PC-9 (cell line): ENCODE measurements around the gene ANKK1. TPM values are rescaled to one million over a fixed set of nuclear protein-coding genes. Genes with fewer than 3 reads are reported as not detected.

ENCODE experiments used
- BruUV-seq: library from RNA; stranded (reverse); fragments of 400-500 nt; replicated peaks from 2 replicates; lab custom pipeline; 2021; lab: Mats Ljungman, UMichigan
- CTCF ChIA-PET: fragments of 300-600 bp; sonication (Branson Sonifier 250); formaldehyde crosslinking; loops from one replicate; lab custom pipeline; 2022; ENCODE audit warnings: antibody characterized with exemption; lab: Charles Lee
- POLR2A ChIA-PET: fragments of 300-600 bp; sonication (Branson Sonifier 250); formaldehyde crosslinking; loops from one replicate; lab custom pipeline; 2022; ENCODE audit warnings: antibody characterized with exemption; ENCODE audit not compliant: unreplicated experiment; lab: Charles Lee
- DNase-seq, 2 experiments: peaks; one replicate each; pipeline versions ENCODE4 v3.0.0 to v3.0.0-alpha.2; 2015 to 2022; ENCODE audit warnings: mixed read lengths in 1 of 2
- H2AFZ ChIP-seq: fragments of 200-600 bp; sonication (generic); 2 replicates; pipeline ENCODE4 v1.8.1; 2017; ENCODE audit warnings: antibody characterized with exemption
- H3F3A ChIP-seq: fragments of 200-600 bp; sonication (generic); 2 replicates; pipeline ENCODE4 v1.8.1; 2017; ENCODE audit warnings: antibody characterized with exemption, mild to moderate bottlenecking, low read depth; ENCODE audit not compliant: insufficient read depth
- H3K27ac ChIP-seq: fragments of 200-600 bp; sonication (generic); 2 replicates; pipeline ENCODE4 v1.6.1; 2016; ENCODE audit warnings: mixed run types
- H3K27me3 ChIP-seq: fragments of 200-600 bp; sonication (generic); 2 replicates; pipeline ENCODE4 v1.6.1; 2016; ENCODE audit warnings: low read depth, mixed run types; ENCODE audit not compliant: insufficient read depth
- H3K36me3 ChIP-seq: fragments of 200-600 bp; sonication (generic); 2 replicates; pipeline ENCODE4 v1.6.1; 2016; ENCODE audit warnings: low read depth, mixed run types
- H3K4me1 ChIP-seq: fragments of 200-600 bp; sonication (generic); replicated peaks from 2 replicates; pipeline ENCODE4 v1.6.1; 2016; ENCODE audit warnings: mixed run types; ENCODE audit not compliant: insufficient read depth
- H3K4me2 ChIP-seq: fragments of 200-600 bp; sonication (generic); 2 replicates; pipeline ENCODE4 v1.6.1; 2017; ENCODE audit warnings: mixed run types
- H3K4me3 ChIP-seq: fragments of 200-600 bp; sonication (generic); 2 replicates; pipeline ENCODE4 v1.6.1; 2016; ENCODE audit warnings: mixed run types
- H3K79me2 ChIP-seq: fragments of 200-600 bp; sonication (generic); 2 replicates; pipeline ENCODE4 v1.6.1; 2017; ENCODE audit warnings: low read depth, mixed run types
- H3K9me2 ChIP-seq: fragments of 200-600 bp; sonication (generic); 2 replicates; pipeline ENCODE4 v1.8.1; 2017; ENCODE audit warnings: mild to moderate bottlenecking; ENCODE audit not compliant: insufficient read depth
- H3K9me3 ChIP-seq: fragments of 200-600 bp; sonication (generic); 2 replicates; pipeline ENCODE4 v1.8.1; 2016; ENCODE audit warnings: low read depth; ENCODE audit not compliant: insufficient read depth
- H4K20me1 ChIP-seq: fragments of 200-600 bp; sonication (generic); 2 replicates; pipeline ENCODE4 v1.8.1; 2017; ENCODE audit not compliant: insufficient read depth
- CTCF ChIP-seq: fragments of 200-600 bp; sonication (generic); conservative IDR thresholded peaks from 2 replicates; pipeline ENCODE4 v1.6.1; 2017; ENCODE audit warnings: mixed run types, antibody characterized with exemption, mild to moderate bottlenecking, moderate library complexity
- EZH2 ChIP-seq: fragments of 200-600 bp; sonication (generic); IDR thresholded peaks from 2 replicates; pipeline ENCODE4 v1.8.0; 2017; ENCODE audit warnings: antibody characterized with exemption, low read depth
- intact Hi-C: fragments of 100-400 bp; cut with micrococcal nuclease; formaldehyde crosslinking; loops from one replicate; pipeline ENCODE4 v1.10.0; 2022; ENCODE audit not compliant: unreplicated experiment
- total RNA-seq: library from RNA; stranded (reverse); gene quantifications from 2 replicates; pipeline ENCODE4 v1.2.3, GENCODE V29; 2021

ANKK1 gene
- total RNA-seq, 1 experiment from 2014 or later: not detected

GRCh38 chr11:113394919-113395318 is 7.3 kb downstream of the ANKK1 start:
- Histone ChIP-seq H3K79me2 (no peaks in the 10 kb centered on the region), H3F3A (no peaks in the 10 kb centered on the region), H3K27ac (no peak overlapping the region), H3K36me3 (no peaks in the 10 kb centered on the region), H3K9me2 (no peaks in the 10 kb centered on the region), H3K4me2 (no peak overlapping the region), H3K4me1 (no peaks in the 10 kb centered on the region), H3K27me3 (peaks cover 92% of the 10 kb centered on the region), H2AFZ (no peak overlapping the region), H3K9me3 (no peaks in the 10 kb centered on the region), H3K4me3 (no peak overlapping the region), H4K20me1 (no peaks in the 10 kb centered on the region)
- ChIA-PET CTCF (interaction anchor here (0.7 kb wide), 1 partner anchor 22 kb away, joined by 6 read pairs; no protein-coding TSS in a partner anchor), POLR2A (no interaction called here)
- no peak for DNase-seq
- intact Hi-C loops: no loop called here
- BruUV-seq: no TSS peak
- no peak for TF ChIP-seq EZH2
- no peak for TF ChIP-seq CTCF

DNA sequence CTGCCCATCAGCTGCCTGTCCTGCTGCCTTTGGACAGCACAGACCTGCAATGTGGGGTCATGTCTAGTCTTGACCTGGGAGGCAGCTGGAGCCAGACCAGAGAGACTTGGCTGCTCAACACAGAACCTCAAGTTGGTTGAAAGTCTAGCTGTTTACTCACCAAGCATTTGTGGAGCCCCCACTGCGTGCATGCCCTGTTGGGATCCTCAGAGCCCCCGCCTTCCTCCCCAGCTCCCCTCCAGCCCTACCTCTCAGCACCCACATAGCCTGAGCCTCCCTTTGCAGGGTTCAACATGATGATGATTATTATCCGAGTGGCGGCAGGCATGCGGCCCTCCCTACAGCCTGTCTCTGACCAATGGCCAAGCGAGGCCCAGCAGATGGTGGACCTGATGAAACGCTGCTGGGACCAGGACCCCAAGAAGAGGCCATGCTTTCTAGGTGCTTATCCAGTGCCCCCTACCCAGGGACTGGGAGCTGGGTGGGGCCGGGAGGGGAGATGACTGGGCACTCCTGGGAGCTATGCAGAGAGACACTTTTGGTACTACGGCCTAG is 8.3 kb downstream of the ANKK1 start:
- no peak for TF ChIP-seq EZH2
- TF ChIP-seq CTCF: no peak
- ChIA-PET CTCF (interaction anchor here (0.6 kb wide), 1 partner anchor 139 kb away, joined by 3 read pairs; no protein-coding TSS in a partner anchor), POLR2A (no interaction called here)

DNA sequence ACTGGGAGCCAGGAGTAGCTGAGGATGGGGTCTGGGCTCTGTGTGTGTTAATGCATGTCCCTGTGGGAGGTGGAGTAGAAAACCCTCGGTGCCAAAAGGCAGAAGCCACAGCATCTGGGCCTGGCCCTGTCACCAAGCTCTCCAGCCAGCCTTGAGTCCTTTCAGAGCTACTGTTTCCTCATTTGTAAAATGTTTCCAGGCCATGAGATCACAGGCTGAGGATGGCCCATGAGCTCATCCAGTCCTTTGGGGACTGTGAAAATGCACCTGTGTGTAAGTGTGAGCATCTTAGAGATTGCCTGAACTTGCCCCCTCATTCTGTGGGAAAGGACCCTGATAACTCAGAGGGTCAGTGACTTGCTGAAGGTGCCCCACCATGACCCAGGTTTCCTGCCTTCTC is 9.1 kb downstream of the ANKK1 start:
- Histone ChIP-seq H3K9me2 (no peaks in the 10 kb centered on the region), H2AFZ (no peak overlapping the region), H3K36me3 (no peaks in the 10 kb centered on the region), H3K79me2 (no peaks in the 10 kb centered on the region), H3K4me3 (no peak overlapping the region), H3K9me3 (no peaks in the 10 kb centered on the region), H3K27me3 (peaks cover 98% of the 10 kb centered on the region), H3K4me1 (no peaks in the 10 kb centered on the region), H4K20me1 (no peaks in the 10 kb centered on the region), H3F3A (no peaks in the 10 kb centered on the region), H3K4me2 (no peak overlapping the region), H3K27ac (no peak overlapping the region)
- TF ChIP-seq CTCF: no peak
- TF ChIP-seq EZH2: no peak
- intact Hi-C loops: no loop called here
- BruUV-seq: no TSS peak
- ChIA-PET CTCF (no interaction called here), POLR2A (no interaction called here)
- DNase-seq: no peak

More for the DNA sequence above, 8.3 kb downstream of the ANKK1 start:
- Histone ChIP-seq H3K4me2 (no peak overlapping the region), H2AFZ (no peak overlapping the region), H3K27ac (no peak overlapping the region), H3K27me3 (peaks cover 99% of the 10 kb centered on the region), H3K4me1 (no peaks in the 10 kb centered on the region), H3K9me2 (no peaks in the 10 kb centered on the region), H3K79me2 (no peaks in the 10 kb centered on the region), H3K9me3 (no peaks in the 10 kb centered on the region), H3K4me3 (no peak overlapping the region), H3F3A (no peaks in the 10 kb centered on the region), H4K20me1 (no peaks in the 10 kb centered on the region), H3K36me3 (no peaks in the 10 kb centered on the region)
- intact Hi-C loops: no loop called here
- BruUV-seq: no TSS peak
- DNase-seq: no peak
